Loucy (cell line): Measurements from ENCODE around the gene MBD5.

Experiments used
- H2AFZ ChIP-seq: fragments of 200-600 bp; sonication (generic); 2 replicates; pipeline ENCODE4 v1.6.0; 2016; ENCODE audit warnings: antibody characterized with exemption, mild to moderate bottlenecking, low read length, moderate library complexity
- H3F3A ChIP-seq: fragments of 200-600 bp; 2 replicates; pipeline ENCODE4 v1.6.0; 2016; ENCODE audit warnings: antibody characterized with exemption, low read depth, mild to moderate bottlenecking
- H3K27me3 ChIP-seq: fragments of 200-600 bp; sonication (generic); 2 replicates; pipeline ENCODE4 v1.6.1; 2014; ENCODE audit warnings: low read length, mild to moderate bottlenecking; ENCODE audit not compliant: insufficient read depth, poor library complexity, severe bottlenecking
- H3K36me3 ChIP-seq: fragments of 200-600 bp; sonication (generic); 2 replicates; pipeline ENCODE4 v1.6.1; 2016; ENCODE audit warnings: low read length; ENCODE audit not compliant: insufficient read depth
- H3K4me1 ChIP-seq: fragments of 200-600 bp; sonication (generic); 2 replicates; pipeline ENCODE4 v1.5.1; 2014; ENCODE audit warnings: low read length, mild to moderate bottlenecking; ENCODE audit not compliant: insufficient read depth, poor library complexity, severe bottlenecking
- H3K4me2 ChIP-seq: fragments of 200-600 bp; sonication (generic); 2 replicates; pipeline ENCODE4 v1.6.0; 2014; ENCODE audit warnings: antibody characterized with exemption, low read length, low read depth, mild to moderate bottlenecking; ENCODE audit not compliant: poor library complexity, severe bottlenecking
- H3K4me3 ChIP-seq: fragments of 200-600 bp; sonication (generic); 2 replicates; pipeline ENCODE4 v1.5.1; 2014; ENCODE audit warnings: low read length, mild to moderate bottlenecking, mixed read lengths; ENCODE audit not compliant: poor library complexity, severe bottlenecking
- H3K79me2 ChIP-seq: fragments of 200-600 bp; sonication (generic); 2 replicates; pipeline ENCODE4 v1.6.1; 2014; ENCODE audit warnings: low read length; ENCODE audit not compliant: insufficient read depth
- H3K9ac ChIP-seq: fragments of 200-600 bp; sonication (generic); 2 replicates; pipeline ENCODE4 v1.6.0; 2014; ENCODE audit warnings: mild to moderate bottlenecking, low read depth, low read length, moderate library complexity; ENCODE audit not compliant: poor library complexity, severe bottlenecking
- H3K9me2 ChIP-seq: fragments of 200-600 bp; sonication (generic); replicated peaks from 2 replicates; pipeline ENCODE4 v1.6.1; 2016; ENCODE audit warnings: low read depth, low read length, mixed read lengths
- H3K9me3 ChIP-seq: fragments of 200-600 bp; sonication (generic); 2 replicates; pipeline ENCODE4 v1.6.1; 2014; ENCODE audit warnings: mild to moderate bottlenecking, antibody characterized with exemption, low read length, low read depth; ENCODE audit not compliant: insufficient read depth
- H4K20me1 ChIP-seq: fragments of 200-600 bp; sonication (generic); 2 replicates; pipeline ENCODE4 v1.6.0; 2014; ENCODE audit warnings: antibody characterized with exemption, low read length, mild to moderate bottlenecking; ENCODE audit not compliant: insufficient read depth, poor library complexity, severe bottlenecking
- CTCF ChIP-seq: fragments of 200-600 bp; sonication (generic); conservative IDR thresholded peaks from 2 replicates; pipeline ENCODE4 v1.5.1; 2014; ENCODE audit warnings: mild to moderate bottlenecking, antibody characterized with exemption, low read length
- EZH2phosphoT487 ChIP-seq: fragments of 200-600 bp; IDR thresholded peaks from 2 replicates; pipeline ENCODE4 v1.6.1; 2018; ENCODE audit warnings: antibody characterized with exemption, mild to moderate bottlenecking, moderate library complexity, borderline replicate concordance

MBD5 gene

GRCh38 chr2:148032215-148032614 lies 11.3 kb downstream of the MBD5 start:
- TF ChIP-seq CTCF = no peak
- TF ChIP-seq EZH2phosphoT487 = no peak
- Histone ChIP-seq H3K36me3 (no peaks in the 10 kb centered on the region), H4K20me1 (peaks cover 18% of the 10 kb centered on the region), H3K9ac (no peak overlapping the region), H3K79me2 (peaks cover 20% of the 10 kb centered on the region; the same call in 1 of the 2 replicates), H3K4me3 (no peak overlapping the region), H3K4me2 (no peak overlapping the region), H2AFZ (no peak overlapping the region), H3F3A (no peaks in the 10 kb centered on the region), H3K9me3 (no peaks in the 10 kb centered on the region), H3K4me1 (peaks cover 14% of the 10 kb centered on the region), H3K9me2 (no peaks in the 10 kb centered on the region), H3K27me3 (no peaks in the 10 kb centered on the region)

GRCh38 chr2:148039783-148040182 lies 18.9 kb downstream of the MBD5 start:
- TF ChIP-seq CTCF = no peak
- peaks cover 2% of the 10 kb centered on the region; the same call in 1 of the 2 replicates for H3K79me2 ChIP-seq
- no peaks in the 10 kb centered on the region for H3K36me3 ChIP-seq
- H3K9ac ChIP-seq = no peak overlapping the region
- no peaks in the 10 kb centered on the region for H3K9me3 ChIP-seq
- no peak overlapping the region for H3K4me3 ChIP-seq
- H3K4me2 ChIP-seq = peak overlapping the region; percentile 38
- H3K9me2 ChIP-seq = no peaks in the 10 kb centered on the region
- H3K27me3 ChIP-seq = no peaks in the 10 kb centered on the region
- peaks cover 19% of the 10 kb centered on the region for H3K4me1 ChIP-seq
- H2AFZ ChIP-seq = no peak overlapping the region
- no peaks in the 10 kb centered on the region for H4K20me1 ChIP-seq
- no peaks in the 10 kb centered on the region for H3F3A ChIP-seq

GRCh38 chr2:148042219-148042618 lies 21.3 kb downstream of the MBD5 start:
- H3K9ac ChIP-seq = no peak overlapping the region
- TF ChIP-seq CTCF (no peak), EZH2phosphoT487 (no peak)
- no peaks in the 10 kb centered on the region for H3K9me2 ChIP-seq
- H3F3A ChIP-seq = no peaks in the 10 kb centered on the region
- no peaks in the 10 kb centered on the region for H3K9me3 ChIP-seq
- H3K27me3 ChIP-seq = no peaks in the 10 kb centered on the region
- H3K36me3 ChIP-seq = no peaks in the 10 kb centered on the region
- H3K79me2 ChIP-seq = peaks cover 2% of the 10 kb centered on the region; the same call in 1 of the 2 replicates
- peaks cover 28% of the 10 kb centered on the region for H3K4me1 ChIP-seq
- H3K4me3 ChIP-seq = no peak overlapping the region
- no peak overlapping the region for H3K4me2 ChIP-seq
- H2AFZ ChIP-seq = no peak overlapping the region
- H4K20me1 ChIP-seq = no peaks in the 10 kb centered on the region
